Activated CD8-positive, alpha-beta memory T cell treated with anti-CD3 and anti-CD28 coated beads, Interleukin-2, amount 10 ng/mL, durations not matched to agents 7 days and 5 days (primary cell): ENCODE measurements around the gene THAP9. TPM values are rescaled to one million over a fixed set of nuclear protein-coding genes. Genes with fewer than 3 reads are reported as not detected.
"Not testable (repeated sequence)": the region's sequence is repeated elsewhere in the genome, so short reads cannot be mapped to it uniquely, and the experiment has no call there.

Source experiments
- ATAC-seq: fragments of 150-1000 bp; cut with Tn5 transposase; one replicate; pipeline ENCODE4 v1.10.0; 2021; ENCODE audit warnings: moderate library complexity
- CTCF ChIA-PET: fragments of 350-600 bp; sonication (Branson Sonifier 250); formaldehyde crosslinking; loops from one replicate; lab custom pipeline; 2021; ENCODE audit warnings: antibody characterized with exemption; lab: Charles Lee
- DNase-seq: peaks from one replicate; pipeline ENCODE4 v3.0.0-alpha.2; 2020
- H3K27ac Mint-ChIP-seq: one replicate; pipeline ENCODE4 v1.8.0; 2021; ENCODE audit warnings: mild to moderate bottlenecking, mixed read lengths
- H3K27me3 Mint-ChIP-seq: one replicate; pipeline ENCODE4 v1.8.0; 2021; ENCODE audit warnings: mixed read lengths
- H3K36me3 Mint-ChIP-seq: one replicate; pipeline ENCODE4 v1.8.0; 2021; ENCODE audit warnings: mild to moderate bottlenecking, mixed read lengths
- H3K4me1 Mint-ChIP-seq: one replicate; pipeline ENCODE4 v1.8.0; 2021; ENCODE audit warnings: mixed read lengths
- H3K4me3 Mint-ChIP-seq: one replicate; pipeline ENCODE4 v1.8.0; 2021; ENCODE audit warnings: mild to moderate bottlenecking, moderate library complexity, mixed read lengths
- H3K9me3 Mint-ChIP-seq: one replicate; pipeline ENCODE4 v1.8.0; 2022; ENCODE audit warnings: low read depth, mixed read lengths
- total RNA-seq, 2 experiments: library from RNA; stranded (reverse); gene quantifications; one replicate each; pipeline ENCODE4 v1.2.3, GENCODE V29; 2021

THAP9 gene, protein sequence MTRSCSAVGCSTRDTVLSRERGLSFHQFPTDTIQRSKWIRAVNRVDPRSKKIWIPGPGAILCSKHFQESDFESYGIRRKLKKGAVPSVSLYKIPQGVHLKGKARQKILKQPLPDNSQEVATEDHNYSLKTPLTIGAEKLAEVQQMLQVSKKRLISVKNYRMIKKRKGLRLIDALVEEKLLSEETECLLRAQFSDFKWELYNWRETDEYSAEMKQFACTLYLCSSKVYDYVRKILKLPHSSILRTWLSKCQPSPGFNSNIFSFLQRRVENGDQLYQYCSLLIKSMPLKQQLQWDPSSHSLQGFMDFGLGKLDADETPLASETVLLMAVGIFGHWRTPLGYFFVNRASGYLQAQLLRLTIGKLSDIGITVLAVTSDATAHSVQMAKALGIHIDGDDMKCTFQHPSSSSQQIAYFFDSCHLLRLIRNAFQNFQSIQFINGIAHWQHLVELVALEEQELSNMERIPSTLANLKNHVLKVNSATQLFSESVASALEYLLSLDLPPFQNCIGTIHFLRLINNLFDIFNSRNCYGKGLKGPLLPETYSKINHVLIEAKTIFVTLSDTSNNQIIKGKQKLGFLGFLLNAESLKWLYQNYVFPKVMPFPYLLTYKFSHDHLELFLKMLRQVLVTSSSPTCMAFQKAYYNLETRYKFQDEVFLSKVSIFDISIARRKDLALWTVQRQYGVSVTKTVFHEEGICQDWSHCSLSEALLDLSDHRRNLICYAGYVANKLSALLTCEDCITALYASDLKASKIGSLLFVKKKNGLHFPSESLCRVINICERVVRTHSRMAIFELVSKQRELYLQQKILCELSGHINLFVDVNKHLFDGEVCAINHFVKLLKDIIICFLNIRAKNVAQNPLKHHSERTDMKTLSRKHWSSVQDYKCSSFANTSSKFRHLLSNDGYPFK
- 1 to 10 TPM; 1.9 to 2.4 TPM for total RNA-seq

DNA sequence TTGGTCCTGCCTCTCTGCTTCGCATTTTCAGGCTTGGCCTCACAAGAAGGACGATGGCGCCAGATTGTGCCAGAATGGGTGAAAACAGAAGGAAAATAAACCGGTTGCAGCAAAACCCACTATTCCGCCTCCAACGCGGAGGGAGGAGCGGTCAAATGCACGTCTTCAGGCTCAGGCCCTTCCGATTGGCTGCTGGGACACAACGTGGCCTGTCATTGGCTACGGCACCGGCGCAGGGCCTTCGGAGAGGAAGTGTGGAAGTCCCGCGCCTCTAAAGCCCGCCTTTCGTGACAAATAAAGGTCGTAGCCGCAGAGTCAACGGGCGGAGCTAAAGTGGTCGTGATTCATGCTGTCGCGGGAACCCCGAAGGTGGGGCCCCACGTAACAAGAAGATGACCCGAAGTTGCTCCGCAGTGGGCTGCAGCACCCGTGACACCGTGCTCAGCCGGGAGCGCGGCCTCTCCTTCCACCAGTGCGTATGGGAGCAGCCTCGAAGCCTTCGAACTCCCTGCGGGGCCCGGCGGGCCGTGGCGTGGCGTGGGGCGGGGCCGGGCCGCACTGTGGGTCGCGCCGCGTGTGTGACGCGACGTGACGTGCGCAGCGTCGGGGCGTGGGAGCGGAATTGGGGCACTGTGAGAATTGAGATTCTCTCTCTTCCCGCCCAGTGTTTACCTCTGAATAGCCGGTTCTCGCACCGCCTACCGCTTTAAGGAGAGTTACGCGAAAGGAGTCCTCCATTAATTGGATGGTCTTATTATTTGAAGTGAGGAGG is at the start of gene THAP9:
Gene THAP9, plus strand, starts transcription at position 325 of the 772 bp plus-strand sequence. Its CDS starts 68 bp downstream, at position 393.
- no peak within 1 kb of the TSS for H3K4me3 Mint-ChIP-seq
- CTCF ChIA-PET: interaction anchor here (0.7 to 3.3 kb wide), 7 partner anchors 11 to 384 kb away, joined by 3 to 32 read pairs (median 4); partner anchors contain the start of genes COPS4, COQ2, LIN54 and SEC31A
- ATAC-seq: peak; percentile 91

GRCh38 chr4:82851318-82851717 is 49.2 kb upstream of the THAP9 start:
- H3K36me3 Mint-ChIP-seq: peaks cover 53% of the 10 kb centered on the region
- no peaks in the 10 kb centered on the region for H3K27me3 Mint-ChIP-seq
- CTCF ChIA-PET: interaction anchor here (1.2 to 4.8 kb wide), 10 partner anchors 12 to 442 kb away, joined by 3 to 33 read pairs (median 6); partner anchors contain the start of genes COPS4 and THAP9
- ATAC-seq (no peak), DNase-seq (no peak)
- H3K4me3 Mint-ChIP-seq: no peak overlapping the region
- H3K27ac Mint-ChIP-seq: no peak overlapping the region
- no peaks in the 10 kb centered on the region for H3K9me3 Mint-ChIP-seq
- H3K4me1 Mint-ChIP-seq: peaks cover 5% of the 10 kb centered on the region

More for the DNA sequence above, at the start of gene THAP9:
- DNase-seq: peak; percentile 100
- H3K4me1 Mint-ChIP-seq: peaks cover 46% of the 10 kb centered on the region
- H3K27ac Mint-ChIP-seq: no peak within 1 kb of the TSS
- no peaks in the 10 kb centered on the region for H3K9me3 Mint-ChIP-seq
- peaks cover 21% of the 10 kb centered on the region for H3K36me3 Mint-ChIP-seq
- H3K27me3 Mint-ChIP-seq: peaks cover 5% of the 10 kb centered on the region

- CTCF ChIA-PET: interaction anchor here (0.7 to 4.8 kb wide), 19 partner anchors 10 to 441 kb away, joined by 3 to 33 read pairs (median 4); partner anchors contain the start of genes COPS4, SCD5 and THAP9
- ATAC-seq: peak; percentile 53
- no peaks in the 10 kb centered on the region for H3K27me3 Mint-ChIP-seq
- H3K4me3 Mint-ChIP-seq: no peak overlapping the region
- H3K9me3 Mint-ChIP-seq: no peaks in the 10 kb centered on the region
- DNase-seq: no peak
- H3K36me3 Mint-ChIP-seq: peaks cover 54% of the 10 kb centered on the region
- no peak overlapping the region for H3K27ac Mint-ChIP-seq
- H3K4me1 Mint-ChIP-seq: peaks cover 5% of the 10 kb centered on the region
Measured at GRCh38 chr4:82851885-82852750, 48.4 kb upstream of the THAP9 start.

DNA sequence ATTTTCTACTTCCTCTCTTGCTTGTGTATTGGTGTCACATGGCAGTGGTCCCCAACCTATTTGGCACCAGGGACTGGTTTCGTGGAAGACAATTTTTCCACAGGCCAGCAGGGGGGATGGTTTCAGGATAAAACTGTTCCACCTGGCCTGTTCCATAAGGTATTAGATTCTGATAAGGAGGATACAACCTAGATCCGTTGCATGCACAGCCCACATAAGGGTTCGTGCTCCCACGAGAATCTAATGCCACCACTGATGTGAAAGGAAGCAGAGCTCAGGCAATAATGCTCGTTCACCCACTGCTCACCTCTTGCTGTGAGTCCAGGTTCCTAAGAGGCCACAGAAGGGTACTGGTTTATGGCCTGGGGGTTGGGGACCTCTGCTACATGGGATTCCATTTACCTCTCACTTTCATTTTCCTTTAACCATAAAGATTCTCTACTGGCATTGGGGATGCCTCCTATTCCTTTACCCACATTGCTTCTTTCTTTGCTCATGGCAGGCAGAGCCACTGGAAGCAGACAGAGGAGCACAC is 47.7 kb upstream of the THAP9 start:
- H3K9me3 Mint-ChIP-seq: no peaks in the 10 kb centered on the region
- ATAC-seq (no peak), DNase-seq (no peak)
- no peak overlapping the region for H3K4me3 Mint-ChIP-seq
- peak overlapping the region; percentile 2 for H3K27ac Mint-ChIP-seq
- CTCF ChIA-PET: interaction anchor here (0.7 to 4.8 kb wide), 19 partner anchors 10 to 421 kb away, joined by 3 to 33 read pairs (median 4); partner anchors contain the start of genes COPS4, SCD5 and THAP9
- no peaks in the 10 kb centered on the region for H3K27me3 Mint-ChIP-seq
- peaks cover 5% of the 10 kb centered on the region for H3K4me1 Mint-ChIP-seq
- peaks cover 51% of the 10 kb centered on the region for H3K36me3 Mint-ChIP-seq

DNA sequence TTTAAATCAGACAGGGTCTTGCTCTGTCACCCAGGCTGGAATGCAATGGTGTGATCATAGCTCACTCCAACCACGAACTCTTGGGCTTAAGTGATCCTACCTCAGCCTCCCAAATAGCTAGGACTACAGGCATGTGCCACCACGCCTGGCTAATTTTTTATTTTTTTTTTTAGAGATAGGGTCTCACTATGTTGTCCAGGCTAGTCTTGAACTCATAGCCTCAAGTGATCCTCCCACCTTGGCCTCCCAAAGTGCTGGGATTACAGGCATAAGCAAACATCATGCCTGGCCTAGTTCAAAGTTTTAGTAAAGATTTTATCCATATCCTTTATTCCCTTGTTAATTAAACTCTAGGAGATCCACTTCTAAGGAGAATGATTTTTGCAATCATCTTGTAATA is 40.0 kb upstream of the THAP9 start:
- not testable (repeated sequence) for H3K9me3 Mint-ChIP-seq, H3K27ac Mint-ChIP-seq, ATAC-seq, H3K4me3 Mint-ChIP-seq, H3K27me3 Mint-ChIP-seq, DNase-seq
- CTCF ChIA-PET: interaction anchor here (6.3 kb wide), 1 partner anchor 8 kb away, joined by 33 read pairs; no protein-coding TSS in a partner anchor
- Mint-ChIP-seq H3K4me1 (peaks cover 24% of the 10 kb centered on the region), H3K36me3 (peaks cover 47% of the 10 kb centered on the region)

DNA sequence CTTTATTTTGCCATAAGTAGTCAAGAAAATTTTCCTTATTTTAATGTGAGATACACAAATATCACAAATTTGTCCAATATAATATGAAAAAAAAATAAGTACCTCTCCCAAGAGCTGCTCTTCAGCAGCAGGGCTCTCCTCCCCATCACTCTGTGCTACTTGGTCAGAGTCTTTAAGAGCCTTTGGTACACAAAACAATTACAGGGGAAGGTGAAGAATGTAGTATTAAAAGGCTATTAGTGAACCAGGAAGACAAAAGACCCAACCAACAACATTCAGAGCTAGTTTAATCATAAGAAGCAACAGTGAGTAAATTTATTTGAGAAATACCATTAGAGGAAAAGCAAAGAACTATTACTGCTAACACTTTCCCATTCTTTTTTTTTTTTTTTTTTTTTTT is 39.0 kb upstream of the THAP9 start:
- DNase-seq (no peak), ATAC-seq (no peak)
- CTCF ChIA-PET: interaction anchor here (1.5 to 6.3 kb wide), 2 partner anchors 9 to 423 kb away, joined by 4 to 33 read pairs; partner anchors contain the start of gene COQ2
- no peak overlapping the region for H3K4me3 Mint-ChIP-seq
- H3K27me3 Mint-ChIP-seq: no peaks in the 10 kb centered on the region
- no peak overlapping the region for H3K27ac Mint-ChIP-seq
- no peaks in the 10 kb centered on the region for H3K9me3 Mint-ChIP-seq
- peaks cover 32% of the 10 kb centered on the region for H3K4me1 Mint-ChIP-seq
- H3K36me3 Mint-ChIP-seq: peaks cover 51% of the 10 kb centered on the region

- H3K36me3 Mint-ChIP-seq: peaks cover 66% of the 10 kb centered on the region
- peak overlapping the region; percentile 47 for H3K4me3 Mint-ChIP-seq
- H3K27me3 Mint-ChIP-seq: no peaks in the 10 kb centered on the region
- no peaks in the 10 kb centered on the region for H3K9me3 Mint-ChIP-seq
- peaks cover 39% of the 10 kb centered on the region for H3K4me1 Mint-ChIP-seq
- ATAC-seq (peak; percentile 78), DNase-seq (peak; percentile 56)
- CTCF ChIA-PET: interaction anchor here (1.0 to 6.3 kb wide), 3 partner anchors 12 to 435 kb away, joined by 3 to 33 read pairs (median 6); no protein-coding TSS in a partner anchor
- H3K27ac Mint-ChIP-seq: peak overlapping the region; percentile 92
Measured at GRCh38 chr4:82864336-82864979, 36.1 kb upstream of the THAP9 start.

GRCh38 chr4:82865592-82865991 is 34.9 kb upstream of the THAP9 start:
- no peaks in the 10 kb centered on the region for H3K27me3 Mint-ChIP-seq
- H3K36me3 Mint-ChIP-seq: peaks cover 74% of the 10 kb centered on the region
- no peaks in the 10 kb centered on the region for H3K9me3 Mint-ChIP-seq
- peaks cover 39% of the 10 kb centered on the region for H3K4me1 Mint-ChIP-seq
- peak overlapping the region; percentile 86 for H3K27ac Mint-ChIP-seq
- DNase-seq (peak; percentile 49), ATAC-seq (peak; percentile 73)
- CTCF ChIA-PET: interaction anchor here (1.0 to 6.3 kb wide), 5 partner anchors 13 to 436 kb away, joined by 3 to 33 read pairs (median 4); no protein-coding TSS in a partner anchor
- peak overlapping the region; percentile 7 for H3K4me3 Mint-ChIP-seq

DNA sequence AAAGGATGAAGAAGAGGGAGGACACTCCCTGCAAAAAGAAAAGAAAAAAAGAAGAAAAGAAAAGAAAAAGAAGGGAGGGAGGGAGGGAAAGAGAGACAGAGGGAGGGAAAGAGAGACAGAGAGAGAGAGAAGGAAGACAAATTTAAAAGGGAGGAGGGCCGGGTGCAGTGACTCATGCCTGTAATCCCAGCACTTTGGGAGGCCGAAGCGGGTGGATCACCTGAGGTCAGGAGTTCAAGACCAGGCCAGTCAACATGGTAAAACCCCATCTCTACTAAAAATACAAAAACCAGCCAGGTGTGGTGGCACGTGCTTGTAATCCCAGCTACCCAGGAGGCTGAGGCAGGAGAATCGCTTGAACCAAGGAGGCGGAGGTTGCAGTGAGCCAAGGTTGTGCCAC is 34.5 kb upstream of the THAP9 start:
- peak overlapping the region; percentile 84 for H3K27ac Mint-ChIP-seq
- peaks cover 39% of the 10 kb centered on the region for H3K4me1 Mint-ChIP-seq
- not testable (repeated sequence) for DNase-seq, H3K4me3 Mint-ChIP-seq, H3K27me3 Mint-ChIP-seq, H3K9me3 Mint-ChIP-seq, ATAC-seq
- peaks cover 78% of the 10 kb centered on the region for H3K36me3 Mint-ChIP-seq
- CTCF ChIA-PET: interaction anchor here (1.0 to 6.3 kb wide), 4 partner anchors 13 to 33 kb away, joined by 3 to 33 read pairs (median 5); no protein-coding TSS in a partner anchor

DNA sequence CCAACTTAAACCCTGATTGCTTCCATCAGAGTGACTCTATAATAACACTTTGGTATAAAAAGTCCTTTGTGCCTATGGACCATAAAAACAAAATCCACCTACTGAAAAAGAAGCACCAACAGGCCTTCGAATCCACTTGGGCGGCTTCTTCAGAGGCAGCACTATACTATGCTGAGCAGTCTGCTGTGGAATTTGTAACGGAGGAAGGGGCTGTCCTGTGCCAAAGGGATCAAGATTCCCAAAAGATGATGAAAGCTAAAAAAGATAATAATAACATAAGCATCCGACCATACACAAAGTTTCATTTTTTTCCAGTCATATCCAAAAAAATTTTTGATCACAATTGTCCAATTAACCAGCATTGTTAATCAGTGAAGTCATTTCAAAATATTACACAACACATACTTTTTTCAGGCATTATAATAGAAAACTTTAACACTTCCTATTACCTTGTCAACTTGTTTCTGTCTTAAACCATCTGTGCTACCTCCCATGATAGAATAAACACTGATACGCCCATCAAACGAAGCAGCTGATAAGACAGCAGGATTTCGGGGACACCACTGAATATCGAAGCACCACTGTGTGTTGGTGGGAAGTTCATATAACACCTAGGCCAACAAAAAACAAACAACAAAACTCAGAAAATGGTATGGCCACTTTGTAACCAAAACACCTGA is 33.7 kb upstream of the THAP9 start:
- CTCF ChIA-PET: interaction anchor here (1.0 to 1.3 kb wide), 3 partner anchors 9 to 20 kb away, joined by 3 read pairs; no protein-coding TSS in a partner anchor
- H3K27ac Mint-ChIP-seq: peak overlapping the region; percentile 68
- no peak for DNase-seq
- peaks cover 74% of the 10 kb centered on the region for H3K36me3 Mint-ChIP-seq
- H3K4me3 Mint-ChIP-seq: no peak overlapping the region
- H3K27me3 Mint-ChIP-seq: no peaks in the 10 kb centered on the region
- peaks cover 36% of the 10 kb centered on the region for H3K4me1 Mint-ChIP-seq
- ATAC-seq: no peak
- H3K9me3 Mint-ChIP-seq: no peaks in the 10 kb centered on the region
